HG03108 (cell line): ENCODE data around the gene FOXD4L3.
A peak's percentile ranks its signal among the peaks of the same experiment; 100 is the strongest.
"Not testable (repeated sequence)": the region's sequence is repeated elsewhere in the genome, so short reads cannot be mapped to it uniquely, and the experiment has no call there.

ENCODE experiments used
- ATAC-seq: cut with Tn5 transposase; IDR thresholded peaks from one replicate; pipeline ENCODE4 v1.9.1; 2021; ENCODE audit warnings: moderate library complexity; ENCODE audit not compliant: unreplicated experiment

FOXD4L3 gene

GRCh38 chr9:68302567-68302966 lies at the start of gene FOXD4L3:
FOXD4L3 (plus strand) TSS chr9:68302867; CDS start chr9:68302952, 85 bp downstream.
- ATAC-seq, result not testable (repeated sequence)

GRCh38 chr9:68281041-68281440 lies 21.6 kb upstream of the FOXD4L3 start:
- not testable (repeated sequence) for ATAC-seq

- not testable (repeated sequence) for ATAC-seq
These were observed 1.1 kb downstream of the FOXD4L3 start for GRCh38 chr9:68303771-68304170.

- not testable (repeated sequence) for ATAC-seq
These were observed 1.5 kb downstream of the FOXD4L3 start for GRCh38 chr9:68304212-68304611.

- ATAC-seq, result not testable (repeated sequence)
These were observed 2.1 kb downstream of the FOXD4L3 start for GRCh38 chr9:68304777-68305176.

- ATAC-seq, result not testable (repeated sequence)
These were observed 3.1 kb downstream of the FOXD4L3 start for GRCh38 chr9:68305680-68306285.

- ATAC-seq, result not testable (repeated sequence)
These were observed 3.8 kb downstream of the FOXD4L3 start for GRCh38 chr9:68306391-68306964.

- not testable (repeated sequence) for ATAC-seq
These were observed 4.5 kb downstream of the FOXD4L3 start for GRCh38 chr9:68307127-68307526.

GRCh38 chr9:68307654-68308053 lies 5.0 kb downstream of the FOXD4L3 start:
- not testable (repeated sequence) for ATAC-seq

GRCh38 chr9:68311208-68311607 lies 8.5 kb downstream of the FOXD4L3 start:
- not testable (repeated sequence) for ATAC-seq

- ATAC-seq, result not testable (repeated sequence)
These were observed 15.5 kb downstream of the FOXD4L3 start for GRCh38 chr9:68318209-68318608.

- ATAC-seq, result not testable (repeated sequence)
These were observed 21.1 kb downstream of the FOXD4L3 start for GRCh38 chr9:68323749-68324148.

GRCh38 chr9:68324518-68324917 lies 21.9 kb downstream of the FOXD4L3 start:
- not testable (repeated sequence) for ATAC-seq

- not testable (repeated sequence) for ATAC-seq
These were observed 26.4 kb downstream of the FOXD4L3 start for GRCh38 chr9:68329106-68329505.

GRCh38 chr9:68330531-68331173 lies 28.0 kb downstream of the FOXD4L3 start:
- ATAC-seq, result not testable (repeated sequence)

- ATAC-seq, result not testable (repeated sequence)
These were observed 29.5 kb downstream of the FOXD4L3 start for GRCh38 chr9:68332122-68332521.

GRCh38 chr9:68335935-68336334 lies 33.3 kb downstream of the FOXD4L3 start:
- not testable (repeated sequence) for ATAC-seq

- ATAC-seq, result not testable (repeated sequence)
These were observed 34.1 kb downstream of the FOXD4L3 start for GRCh38 chr9:68336639-68337339.

GRCh38 chr9:68338000-68338399 lies 35.3 kb downstream of the FOXD4L3 start:
- not testable (repeated sequence) for ATAC-seq

GRCh38 chr9:68342265-68343025 lies 39.8 kb downstream of the FOXD4L3 start:
- ATAC-seq, result peak; percentile 75

- ATAC-seq, result not testable (repeated sequence)
These were observed 40.6 kb downstream of the FOXD4L3 start for GRCh38 chr9:68343242-68343641.
